Activated CD4-positive, CD25-positive, alpha-beta regulatory T cell treated with anti-CD3 and anti-CD28 coated beads, Interleukin-2, amount 50 U/mL, for 24 hours (primary cell): ENCODE data around the gene CD74.

Experiments used
- ATAC-seq, 2 donors: fragments of 150-1000 bp; cut with Tn5 transposase; one replicate each; pipeline ENCODE4 v1.10.0; 2021; ENCODE audit warnings: mild to moderate bottlenecking in 1 of 2, moderate library complexity in 1 of 2

Gene CD74

GRCh38 chr5:150409638-150410523 lies 2.8 kb downstream of the CD74 start:
- ATAC-seq: peak in 1 of 2 donors; percentile 19

GRCh38 chr5:150408231-150408943 lies 4.3 kb downstream of the CD74 start:
- no peak for ATAC-seq

GRCh38 chr5:150407096-150407720 lies 5.5 kb downstream of the CD74 start:
- ATAC-seq: no peak

GRCh38 chr5:150406723-150407095 lies 6.0 kb downstream of the CD74 start:
- ATAC-seq: no peak

GRCh38 chr5:150406103-150406722 lies 6.5 kb downstream of the CD74 start:
- ATAC-seq: no peak

DNA sequence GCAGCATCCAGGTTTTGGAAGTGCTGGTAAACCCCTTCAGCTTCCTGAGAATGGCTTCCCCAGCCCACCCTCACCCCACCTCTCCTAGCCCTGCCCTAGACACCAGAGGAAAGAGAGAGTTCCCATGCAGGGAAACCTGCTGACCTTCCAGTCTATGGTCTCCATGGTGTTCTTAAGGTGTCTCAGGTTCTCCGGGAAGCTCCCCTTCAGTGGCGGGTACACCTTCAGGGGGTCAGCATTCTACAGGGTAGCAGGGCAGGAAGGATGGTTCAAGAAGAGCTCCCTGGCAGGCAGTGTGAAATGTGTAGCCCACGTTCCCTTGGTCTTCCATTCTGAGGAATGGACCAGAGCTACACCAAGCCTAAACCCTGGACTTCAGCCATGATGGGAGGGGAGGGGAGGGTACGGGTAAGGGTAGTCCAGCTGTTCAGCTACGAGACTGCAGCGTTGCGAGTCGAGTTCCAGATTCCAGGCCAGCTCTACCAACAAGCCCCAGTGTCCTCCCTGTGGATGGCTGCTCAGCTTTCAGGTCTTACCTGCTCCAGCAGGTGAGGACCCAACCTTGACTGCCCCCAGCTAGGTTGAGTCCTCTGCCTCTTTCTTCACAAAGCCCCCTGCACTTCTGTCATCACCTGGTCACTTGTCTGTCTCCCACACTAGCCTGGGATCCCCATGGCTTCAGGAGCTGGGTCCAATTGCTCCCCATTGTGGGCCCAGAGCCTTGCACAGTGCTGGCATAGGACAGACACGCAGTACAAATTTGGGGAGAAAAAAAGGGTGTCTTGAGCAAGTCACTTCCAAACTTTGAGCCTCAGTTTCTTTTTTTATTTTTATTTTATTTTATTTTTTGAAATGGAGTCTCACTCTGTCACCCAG lies 7.5 kb downstream of the CD74 start:
- no peak for ATAC-seq

GRCh38 chr5:150404535-150404934 lies 8.2 kb downstream of the CD74 start:
- ATAC-seq: no peak

GRCh38 chr5:150404121-150404520 lies 8.6 kb downstream of the CD74 start:
- ATAC-seq: no peak

DNA sequence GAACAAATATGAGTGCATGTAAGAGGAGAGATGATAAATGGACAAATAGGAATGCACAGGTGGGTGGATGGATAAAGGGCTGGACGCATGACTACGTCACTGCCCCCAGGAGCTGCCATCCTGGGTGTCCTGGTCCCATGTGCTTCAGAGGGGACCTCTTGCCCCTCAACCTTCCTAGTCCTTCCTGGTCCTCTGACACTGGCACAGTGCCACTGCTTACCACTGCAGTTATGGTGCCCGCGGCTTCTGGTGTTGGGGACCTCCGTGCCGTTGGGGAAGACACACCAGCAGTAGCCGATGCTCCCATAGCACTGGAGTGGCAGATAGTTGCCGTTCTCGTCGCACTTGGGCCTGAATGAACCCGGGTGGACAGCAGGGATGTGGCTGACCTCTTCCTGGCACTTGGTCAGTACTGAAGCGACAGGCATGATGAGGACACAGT lies 9.8 kb downstream of the CD74 start:
- ATAC-seq: no peak

GRCh38 chr5:150402229-150402773 lies 10.4 kb downstream of the CD74 start:
- no peak for ATAC-seq

- no peak for ATAC-seq
These were observed 11.1 kb downstream of the CD74 start for GRCh38 chr5:150401376-150402228.

DNA sequence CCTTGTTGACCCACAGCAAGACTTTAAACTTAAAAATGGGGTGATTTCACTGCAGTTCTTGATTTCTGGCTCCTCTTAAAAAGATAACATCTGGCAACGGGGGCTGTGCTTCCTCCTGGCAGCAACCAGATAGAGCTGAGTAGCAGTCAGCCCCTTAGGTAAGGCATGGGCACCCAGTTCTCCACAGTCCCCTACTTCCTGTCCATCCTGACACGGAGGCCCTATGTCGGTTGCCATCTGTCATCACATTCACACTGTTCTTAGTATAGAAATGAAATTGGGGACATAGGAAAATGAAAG lies 11.7 kb downstream of the CD74 start:
- ATAC-seq: no peak

DNA sequence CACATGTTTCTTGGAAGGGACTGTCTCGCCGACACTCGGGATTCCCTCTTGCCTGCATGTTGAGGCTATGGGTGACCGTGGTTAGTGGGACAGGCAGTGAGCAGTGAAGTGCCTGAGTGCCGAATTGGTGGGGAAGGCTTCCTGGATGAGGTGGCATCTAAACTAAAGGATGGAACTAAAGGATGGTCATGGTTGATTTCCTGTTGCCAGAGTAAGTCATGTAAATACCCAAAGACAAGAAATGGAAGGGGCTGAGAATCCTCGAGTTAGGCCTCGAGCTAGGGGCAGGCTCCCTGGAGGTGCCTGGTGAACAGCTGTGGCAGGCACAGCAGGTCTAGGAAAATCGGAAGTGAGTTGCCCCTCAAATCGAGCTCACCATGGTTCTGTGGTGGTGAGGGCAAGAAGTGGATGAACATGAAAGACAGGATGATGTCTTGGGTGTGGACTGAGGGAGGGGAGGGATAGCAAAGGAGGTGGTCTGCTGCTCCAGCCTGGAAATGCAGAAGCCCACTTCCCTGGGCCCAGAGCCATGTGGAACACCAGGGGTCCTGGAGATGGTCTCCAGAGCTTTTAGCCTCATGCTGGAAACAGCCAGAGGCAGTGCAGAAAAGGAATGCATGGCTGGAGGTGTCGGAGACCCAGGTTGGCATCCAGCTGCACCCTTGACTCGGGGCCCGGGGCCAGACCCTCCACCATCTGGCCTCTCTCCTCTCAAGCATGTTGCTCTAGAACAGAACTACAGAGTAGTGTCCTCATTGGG lies 12.2 kb downstream of the CD74 start:
- no peak for ATAC-seq

DNA sequence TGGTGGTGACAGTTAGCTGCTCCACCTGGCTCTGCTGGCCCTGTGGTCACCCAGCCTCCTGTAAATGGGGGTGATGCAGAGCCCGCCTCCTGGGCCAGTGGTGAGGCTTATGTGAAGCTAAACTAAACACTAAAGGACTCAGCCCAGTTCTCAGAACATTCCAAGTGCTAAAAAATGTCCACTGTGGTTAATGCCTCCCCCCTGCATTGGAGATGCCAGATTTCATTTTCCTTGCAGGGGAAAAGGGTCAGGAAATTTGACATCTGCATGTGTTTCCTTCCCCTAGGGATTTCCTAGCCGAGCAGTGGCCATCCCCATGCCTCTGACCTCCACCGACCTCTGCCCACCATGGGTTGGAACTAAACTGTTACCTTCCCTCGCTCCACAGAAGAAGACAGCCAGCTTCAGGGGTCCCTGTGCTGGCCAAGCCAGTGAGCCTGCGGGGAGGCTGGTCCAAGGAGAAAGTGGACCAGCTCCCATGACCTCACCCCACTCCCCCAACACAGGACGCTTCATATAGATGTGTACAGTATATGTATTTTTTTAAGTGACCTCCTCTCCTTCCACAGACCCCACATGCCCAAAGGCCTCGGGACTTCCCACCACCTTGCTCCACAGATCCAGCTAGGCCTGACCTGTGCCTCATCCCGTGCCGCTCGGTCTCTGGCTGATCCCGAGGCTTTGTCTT lies 13.0 kb downstream of the CD74 start:
- ATAC-seq: peak in 1 of 2 donors; percentile 4

DNA sequence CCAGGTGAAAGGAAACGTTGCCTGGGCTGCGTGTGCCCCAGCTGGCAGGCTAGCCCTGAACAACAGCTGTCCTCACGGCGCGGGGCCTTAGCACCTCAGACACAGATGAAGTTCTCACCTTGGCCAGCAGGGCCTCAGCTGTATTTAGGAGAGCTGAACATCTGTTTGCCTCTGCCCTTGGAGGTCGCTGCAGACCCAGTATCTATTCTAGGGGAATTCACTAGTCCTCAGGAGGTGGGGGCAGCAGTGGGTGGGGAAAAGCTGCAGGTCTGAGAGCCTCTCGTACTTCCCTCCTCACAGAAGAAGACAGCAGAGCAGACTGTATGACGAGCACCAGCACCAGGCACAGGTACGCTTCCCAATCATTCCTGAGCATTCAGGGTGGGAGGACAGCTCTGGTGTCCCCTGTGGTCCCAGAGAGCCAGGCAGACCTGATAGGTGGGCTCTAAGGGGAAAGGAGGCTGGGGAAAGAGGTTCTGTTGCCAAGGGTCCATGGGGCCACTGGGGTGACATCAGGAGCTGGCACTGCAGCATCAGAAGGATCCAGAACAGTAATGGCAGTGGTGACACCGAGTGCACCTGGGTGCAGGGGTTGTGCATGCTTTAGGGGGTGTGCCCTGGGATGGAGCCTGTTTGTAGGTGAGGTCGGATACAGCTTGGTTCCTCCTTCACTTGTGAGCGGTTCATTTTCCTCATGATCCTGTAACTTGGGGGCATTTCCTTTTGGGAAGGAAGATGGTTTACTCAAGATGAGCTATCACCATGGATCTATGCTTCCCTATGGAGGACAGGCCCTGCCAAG lies 13.8 kb downstream of the CD74 start:
- peak; percentile 38 to 45 for ATAC-seq

DNA sequence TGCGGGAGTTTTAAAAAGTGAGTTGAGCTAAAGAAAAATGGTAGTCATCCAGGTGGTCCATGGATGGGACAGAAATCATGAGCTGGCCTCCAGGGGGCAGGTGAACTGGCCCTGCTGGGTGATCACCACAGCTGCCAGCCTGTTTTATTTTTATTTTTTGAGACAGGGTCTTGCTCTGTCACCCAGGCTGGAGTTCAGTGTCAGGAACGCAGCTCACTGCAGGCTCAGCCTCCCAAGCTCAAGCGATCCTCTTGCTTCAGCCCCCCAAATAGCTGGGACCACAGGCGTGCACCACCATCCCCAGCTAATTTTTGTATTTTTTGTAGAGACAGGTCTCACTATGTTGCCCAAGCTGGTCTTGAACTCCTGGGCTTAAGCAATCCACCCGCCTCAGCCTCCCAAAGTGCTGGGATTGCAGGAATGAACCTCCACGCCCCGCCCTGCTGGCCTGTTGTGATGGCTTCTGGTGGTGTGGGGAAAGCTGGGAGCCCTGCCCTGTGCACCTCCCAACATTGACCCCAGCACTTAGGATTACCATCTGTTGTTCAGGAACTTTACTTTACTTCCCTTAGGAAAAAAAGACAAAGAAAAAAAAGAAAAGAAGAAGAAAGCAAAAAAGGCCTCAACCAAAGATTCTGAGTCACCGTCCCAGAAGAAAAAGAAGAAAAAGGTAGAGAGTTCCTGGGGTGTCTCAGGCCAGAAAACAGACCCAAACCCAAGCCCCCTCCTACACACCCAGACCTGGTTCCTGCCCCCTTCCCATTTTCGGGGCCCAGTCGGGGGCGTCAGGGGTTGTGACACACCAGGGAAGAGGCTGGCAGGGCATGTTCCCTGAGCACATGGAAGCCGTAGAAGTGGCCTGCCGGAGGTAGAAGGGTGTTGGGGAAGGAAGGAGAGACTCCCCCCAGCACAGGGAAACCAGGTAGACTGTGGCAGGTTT lies 14.7 kb downstream of the CD74 start:
- no peak for ATAC-seq

- ATAC-seq: no peak
These were observed 15.4 kb downstream of the CD74 start for GRCh38 chr5:150397146-150397781.
